T follicular helper cell (primary cell): Measurements from ENCODE around the gene LIMA1.
"Not testable (repeated sequence)": the region's sequence is repeated elsewhere in the genome, so short reads cannot be mapped to it uniquely, and the experiment has no call there.

Experiments
- DNase-seq: peaks from one replicate; pipeline ENCODE4 v3.0.0-alpha.2; 2020; ENCODE audit warnings: low read depth
- total RNA-seq, 2 experiments: gene quantifications; one replicate each; lab custom pipeline; 2026; lab: John Stamatoyannopoulos, UW

The LIMA1 gene
- 30.5 to 50.6 reads per million in 2 experiments for total RNA-seq

GRCh38 chr12:50283229-50283923 lies at the start of gene LIMA1:
TSS of gene LIMA1 (minus strand) at chr12:50283520. CDS start at chr12:50248751, 34,769 bp downstream.
- peak; percentile 91 for DNase-seq

DNA sequence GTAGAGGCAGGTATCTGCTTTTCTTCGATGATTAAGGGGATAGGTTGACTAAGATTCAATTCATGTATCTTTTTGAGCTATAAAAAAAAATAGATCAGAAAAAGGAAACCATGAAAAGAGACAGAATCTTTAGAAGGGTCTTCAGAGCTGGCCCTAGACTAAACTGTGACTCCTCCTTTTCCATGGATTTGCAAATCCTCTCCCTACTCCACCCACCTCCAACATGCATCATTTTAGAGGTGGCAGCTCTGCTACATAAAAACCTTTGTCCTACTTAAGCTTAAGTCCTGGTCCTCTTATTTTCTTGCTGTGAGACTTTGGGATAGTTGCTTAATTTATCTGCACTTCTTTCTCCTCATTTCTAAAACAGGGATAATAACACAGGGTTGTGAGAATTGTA lies 48.4 kb upstream of the LIMA1 start:
- no peak for DNase-seq

DNA sequence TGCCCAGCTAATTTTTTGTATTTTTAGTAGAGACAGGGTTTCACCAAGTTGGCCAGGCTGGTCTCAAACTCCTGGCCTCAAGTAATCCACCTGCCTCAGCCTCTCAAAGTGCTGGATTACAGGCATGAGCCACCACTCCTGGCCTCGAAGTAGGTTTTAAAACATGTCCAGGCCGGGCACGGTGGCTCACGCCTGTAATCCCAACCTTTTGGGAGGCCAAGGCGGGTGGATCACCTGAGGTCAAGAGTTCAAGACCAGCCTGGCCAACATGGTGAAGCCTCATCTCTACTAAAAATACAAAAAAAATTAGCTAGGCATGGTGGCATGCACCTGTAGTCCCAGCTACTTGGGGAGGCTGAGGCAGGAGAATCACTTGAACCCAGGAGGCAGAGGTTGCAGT lies 45.3 kb upstream of the LIMA1 start:
- not testable (repeated sequence) for DNase-seq

DNA sequence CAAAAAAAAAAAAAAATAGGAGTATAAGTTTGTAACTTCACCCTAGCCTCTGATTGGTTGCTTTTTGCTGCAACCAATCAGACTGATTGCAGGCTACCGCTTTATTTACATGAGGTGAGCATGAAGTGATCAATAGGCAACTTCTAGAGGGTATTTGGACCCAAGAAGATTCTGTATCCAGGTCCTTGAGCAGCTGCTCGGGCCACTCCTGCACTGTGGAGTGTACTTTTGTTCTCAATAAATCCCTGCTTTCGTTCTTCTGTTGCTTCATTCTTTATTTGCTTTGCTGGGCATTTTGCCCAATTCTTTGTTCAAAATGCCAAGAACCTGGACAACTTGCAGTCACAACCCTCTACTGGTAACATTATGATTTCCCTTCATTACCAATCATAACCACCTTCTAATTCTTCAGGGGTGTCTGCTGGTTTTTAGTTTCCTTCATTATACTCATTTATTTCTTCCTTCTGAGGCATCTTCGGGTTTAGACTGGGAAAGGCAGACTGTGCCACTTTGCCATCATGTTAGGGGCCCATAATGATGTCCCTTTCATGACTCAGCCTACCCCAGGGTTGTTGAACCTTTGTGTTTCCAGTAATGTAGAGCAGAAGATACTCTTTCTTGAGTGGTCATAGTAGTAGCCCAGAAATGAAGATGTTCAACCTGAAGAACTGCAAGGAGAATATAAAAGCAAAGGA lies 43.4 kb upstream of the LIMA1 start:
- no peak for DNase-seq

DNA sequence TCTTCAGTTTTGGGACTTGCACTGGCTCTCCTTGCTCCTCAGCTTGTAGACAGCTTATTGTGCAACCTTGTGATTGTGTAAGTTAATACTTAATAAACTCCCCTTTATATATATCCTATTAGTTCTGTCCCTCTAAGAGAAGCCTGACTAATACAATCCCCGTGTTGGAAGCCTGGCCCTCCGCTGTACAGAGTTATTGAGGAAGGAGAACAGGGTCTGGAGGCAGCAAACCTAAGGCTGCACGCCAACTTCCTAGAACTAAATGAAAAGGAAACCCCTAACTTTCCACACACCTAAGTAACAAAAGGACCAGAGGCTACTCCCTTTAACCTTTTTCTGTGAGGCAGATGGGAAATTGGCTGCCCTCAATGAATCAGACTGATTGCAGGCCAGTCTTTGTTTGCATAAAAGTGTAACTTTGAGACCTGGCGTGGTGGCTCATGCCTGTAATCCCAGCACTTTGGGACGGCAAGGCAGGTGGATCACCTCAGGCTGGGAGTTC lies 42.6 kb upstream of the LIMA1 start:
- DNase-seq = no peak

DNA sequence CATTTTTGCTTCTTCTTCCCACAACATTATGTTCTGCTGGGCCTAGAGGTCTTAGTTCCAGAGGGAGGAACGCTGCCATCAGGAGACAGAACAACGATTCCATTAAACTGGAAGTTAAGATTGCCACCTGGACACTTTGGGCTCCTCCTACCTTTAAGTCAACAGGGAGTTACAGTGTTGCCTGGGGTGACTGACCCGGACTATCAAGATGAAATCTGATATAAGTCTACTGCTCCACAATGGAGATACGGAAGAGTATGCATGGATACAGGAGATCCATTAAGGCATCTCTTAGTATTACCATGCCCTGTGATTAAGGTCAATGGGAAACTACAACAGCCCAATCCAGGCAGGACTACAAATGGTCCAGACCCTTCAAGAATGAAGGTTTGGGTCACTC lies 41.5 kb upstream of the LIMA1 start:
- not testable (repeated sequence) for DNase-seq

DNA sequence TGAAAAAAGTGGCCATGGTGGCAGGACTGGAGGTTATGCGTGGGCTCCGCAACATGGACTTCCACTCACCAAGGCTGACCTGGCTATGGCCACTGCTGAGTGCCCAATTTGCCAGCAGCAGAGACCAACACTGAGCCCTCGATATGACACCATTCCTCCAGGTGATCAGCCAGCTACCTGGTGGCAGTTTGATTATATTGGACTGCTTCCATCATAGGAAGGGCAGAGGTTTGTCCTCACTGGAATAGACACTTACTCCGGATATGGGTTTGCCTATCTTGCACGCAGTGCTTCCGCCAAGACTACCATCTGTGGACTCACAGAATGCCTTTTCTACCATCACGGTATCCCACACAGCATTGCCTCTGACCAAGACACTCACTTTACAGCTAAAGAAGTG lies 40.8 kb upstream of the LIMA1 start:
- DNase-seq = not testable (repeated sequence)

- no peak for DNase-seq
Observed at GRCh38 chr12:50322206-50322605, 38.9 kb upstream of the LIMA1 start.

DNA sequence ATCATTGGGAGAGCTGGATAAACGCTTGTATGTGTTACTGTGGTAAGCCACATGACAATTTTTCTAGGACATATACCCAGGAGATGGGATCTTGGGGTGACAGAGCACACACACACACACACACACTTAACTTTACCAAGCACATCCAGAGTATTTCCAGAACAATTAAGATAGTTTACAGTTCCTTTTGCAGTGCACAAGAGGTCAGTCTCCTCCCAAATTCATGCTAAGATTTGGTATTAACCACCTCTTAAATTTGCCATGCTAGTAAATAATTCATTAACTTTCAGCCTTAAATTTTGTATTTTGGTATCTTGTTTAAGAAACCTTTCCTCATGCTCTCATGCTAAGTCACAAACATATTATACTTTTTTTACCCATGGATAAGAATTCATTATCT lies 33.9 kb upstream of the LIMA1 start:
- DNase-seq = no peak

- no peak for DNase-seq
Observed at GRCh38 chr12:50315803-50316202, 32.5 kb upstream of the LIMA1 start.

GRCh38 chr12:50314636-50315312 lies 31.5 kb upstream of the LIMA1 start:
- DNase-seq = no peak

DNA sequence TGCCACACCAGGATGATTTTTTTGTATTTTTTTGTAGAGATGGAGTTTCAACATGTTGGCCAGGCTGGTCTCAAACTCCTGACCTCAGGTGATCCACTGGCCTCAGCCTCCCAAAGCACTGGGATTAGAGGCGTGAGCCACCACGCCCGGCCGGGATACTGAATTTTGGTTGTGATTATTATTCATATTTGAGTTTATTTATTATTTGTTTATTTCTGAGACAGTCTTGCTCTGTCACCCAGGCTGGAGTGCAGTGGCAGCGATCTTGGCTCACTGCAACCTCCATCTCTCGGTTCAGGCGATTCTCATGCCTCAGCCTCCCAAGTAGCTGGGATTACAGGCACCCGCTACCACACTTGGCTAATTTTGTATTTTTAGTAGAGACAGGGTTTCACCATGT lies 30.7 kb upstream of the LIMA1 start:
- not testable (repeated sequence) for DNase-seq

DNA sequence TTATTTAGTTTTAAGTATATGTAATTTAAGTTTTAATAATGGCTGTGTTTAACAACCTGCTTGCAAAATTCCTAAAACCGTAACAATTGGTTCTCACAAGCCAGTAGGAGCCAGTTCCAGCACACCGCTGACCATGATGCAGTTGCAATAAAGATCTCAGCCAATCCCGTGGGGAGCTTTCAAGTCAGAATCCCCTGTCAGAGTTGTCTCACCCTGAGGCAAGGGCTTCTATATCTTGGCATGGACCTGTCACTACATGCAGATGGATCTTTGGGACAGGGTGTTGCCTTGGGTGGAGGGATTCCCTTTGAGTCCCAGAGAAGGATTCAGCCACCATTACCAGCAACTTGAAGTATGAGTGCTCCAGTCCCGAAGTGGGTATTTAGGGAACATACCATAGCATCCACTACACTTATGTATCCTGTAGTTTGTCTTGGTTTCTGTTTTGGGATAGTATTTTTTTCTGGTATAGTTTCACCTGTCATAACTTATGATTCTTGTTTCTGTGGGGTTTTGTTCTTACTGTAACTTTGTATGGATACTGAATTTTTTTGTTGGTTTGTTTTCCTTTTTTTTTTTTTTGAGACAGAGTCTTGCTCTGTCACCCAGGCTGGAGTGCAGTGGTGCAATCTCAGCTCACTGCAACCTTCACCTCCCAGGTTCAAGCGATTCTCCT lies 30.1 kb upstream of the LIMA1 start:
- DNase-seq = no peak

DNA sequence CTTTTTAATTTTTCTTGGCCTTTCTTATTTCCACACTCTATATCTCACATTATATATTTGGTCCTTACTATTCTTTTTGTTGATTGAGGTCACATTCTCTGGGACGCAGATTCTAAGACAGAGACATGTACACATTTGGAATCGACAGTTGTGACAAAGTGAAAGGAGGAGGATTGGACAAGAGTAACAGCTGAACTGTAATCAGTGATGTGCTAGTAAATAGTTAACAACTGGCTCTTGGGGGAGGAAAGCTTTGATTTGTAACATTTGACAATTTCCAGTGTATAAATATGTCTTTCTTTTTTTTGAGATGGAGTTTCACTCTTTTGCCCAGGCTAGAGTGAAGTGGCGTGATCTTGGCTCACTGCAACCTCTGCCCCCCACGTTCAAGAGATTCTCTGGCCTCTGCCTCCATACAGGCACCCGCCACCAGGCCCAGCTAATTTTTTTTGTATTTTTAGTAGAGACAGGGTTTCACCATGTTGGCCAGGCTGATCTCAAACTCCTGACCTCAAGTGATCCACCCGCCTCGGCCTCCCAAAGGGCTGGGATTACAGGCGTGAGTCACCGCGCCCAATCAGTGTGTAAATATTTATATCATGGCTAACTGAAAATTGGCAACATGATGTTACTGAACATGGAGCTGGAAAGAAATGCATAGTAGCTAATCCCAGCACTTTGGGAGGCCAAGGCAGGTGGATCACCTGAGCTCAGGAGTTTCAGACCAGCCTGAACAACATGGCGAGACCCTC lies 28.7 kb upstream of the LIMA1 start:
- not testable (repeated sequence) for DNase-seq

DNA sequence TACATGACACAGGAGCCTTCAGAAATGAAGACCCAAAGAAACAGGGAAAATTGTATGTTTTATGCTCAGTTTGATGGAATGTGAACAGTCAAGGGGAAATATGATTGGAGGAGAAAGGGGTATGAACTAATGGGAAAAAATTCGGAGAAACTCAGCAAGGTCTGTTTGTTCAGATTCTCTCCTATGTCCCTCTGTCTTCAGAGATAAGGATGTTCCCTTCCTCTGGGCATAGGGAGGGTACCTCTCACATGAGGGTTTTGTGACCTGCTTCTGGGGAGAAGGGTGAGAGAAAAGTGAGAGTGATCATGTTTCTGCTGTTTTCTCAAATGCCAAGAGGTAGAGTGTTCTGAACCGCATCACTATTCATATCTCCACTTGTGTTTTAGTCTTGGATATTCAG lies 26.6 kb upstream of the LIMA1 start:
- DNase-seq = no peak

GRCh38 chr12:50302686-50303085 lies 19.4 kb upstream of the LIMA1 start:
- no peak for DNase-seq

- DNase-seq = no peak
Observed at GRCh38 chr12:50297996-50298395, 14.7 kb upstream of the LIMA1 start.

- DNase-seq = no peak
Observed at GRCh38 chr12:50297027-50297426, 13.7 kb upstream of the LIMA1 start.

DNA sequence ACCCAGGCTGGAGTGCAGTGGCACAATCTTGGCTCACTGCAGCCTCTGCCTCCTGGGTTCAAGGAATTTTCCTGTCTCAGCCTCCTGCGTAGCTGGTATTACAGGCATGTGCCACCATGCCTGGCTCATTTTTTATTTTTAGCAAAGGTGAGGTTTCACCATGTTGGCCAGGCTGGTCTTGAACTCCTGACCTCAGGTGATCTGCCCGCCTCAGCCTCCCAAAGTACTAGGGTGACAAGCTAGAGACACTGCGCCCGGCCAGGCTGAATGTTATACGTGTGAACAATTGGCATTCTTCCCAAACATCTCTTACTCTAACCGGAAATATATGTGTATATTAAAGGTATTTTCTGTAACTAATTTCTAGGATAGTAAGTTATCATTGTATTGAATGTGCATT lies 13.2 kb upstream of the LIMA1 start:
- DNase-seq = no peak

DNA sequence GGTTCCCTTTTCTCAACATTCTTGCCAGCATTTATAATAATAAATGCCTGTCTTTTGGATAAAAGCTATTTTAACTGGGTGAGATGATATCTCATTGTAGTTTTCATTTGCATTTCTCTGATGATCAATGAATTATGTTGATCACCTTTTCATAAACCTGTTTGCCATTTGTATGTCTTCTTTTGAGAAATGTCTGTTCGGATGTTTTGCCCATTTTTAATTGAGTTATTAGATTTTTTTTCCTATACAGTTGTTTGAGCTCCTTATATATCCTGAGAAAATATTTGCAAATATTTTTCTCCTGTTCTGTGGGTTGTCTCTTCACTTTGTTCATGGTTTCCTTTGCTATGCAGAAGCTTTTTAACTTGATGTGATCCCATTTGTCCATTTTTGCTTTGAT lies 8.1 kb upstream of the LIMA1 start:
- no peak for DNase-seq

- not testable (repeated sequence) for DNase-seq
Observed at GRCh38 chr12:50290692-50291091, 7.4 kb upstream of the LIMA1 start.
